NOMO-1 (cell line): ENCODE data around the gene GSC2.

Source experiments
- DNase-seq, 2 experiments: peaks; one replicate each; lab custom pipeline; 2025; ENCODE audit not compliant: unreplicated experiment in 2 of 2; lab: John Stamatoyannopoulos, UW

GSC2 gene

DNA sequence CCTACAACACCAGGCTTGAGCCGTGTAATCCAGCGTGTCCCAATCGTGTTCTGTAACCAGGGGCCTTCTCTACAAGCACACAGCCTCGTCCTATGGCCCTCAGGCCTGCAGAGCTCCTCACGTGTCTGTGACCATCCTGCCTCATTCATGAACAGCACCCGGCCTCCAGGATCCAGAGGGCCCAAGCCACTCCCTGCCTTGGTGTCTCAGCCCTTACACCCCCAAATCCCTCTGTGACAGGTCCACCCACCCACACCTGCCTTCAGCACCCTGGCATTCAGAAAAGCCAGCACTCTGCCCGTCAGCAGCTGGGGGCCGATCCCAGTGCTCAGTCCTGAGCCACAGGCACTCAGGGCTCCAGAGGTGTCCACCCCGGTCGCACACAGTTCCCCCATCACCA lies 13.2 kb downstream of the GSC2 start:
- no peak for DNase-seq

DNA sequence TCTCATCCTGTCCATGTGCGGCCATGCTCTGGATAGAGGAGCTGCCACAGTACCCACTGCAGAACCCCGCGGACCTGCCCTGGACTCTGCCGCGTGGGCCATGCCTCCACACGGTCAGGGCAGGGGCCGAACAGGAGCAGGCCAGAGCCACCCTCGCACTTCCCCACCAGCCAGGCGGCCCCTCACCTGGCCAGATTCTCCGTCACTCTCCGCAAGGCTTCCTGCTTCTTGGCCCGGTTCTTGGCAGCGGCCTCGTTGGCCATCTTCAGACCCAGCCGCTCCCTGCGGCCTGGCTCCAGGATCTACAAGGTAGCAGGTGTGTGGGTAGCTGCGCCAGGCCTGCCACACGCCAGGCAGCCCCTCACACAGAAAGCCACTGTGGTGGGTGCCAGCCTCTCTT lies 15.2 kb downstream of the GSC2 start:
- DNase-seq: no peak

DNA sequence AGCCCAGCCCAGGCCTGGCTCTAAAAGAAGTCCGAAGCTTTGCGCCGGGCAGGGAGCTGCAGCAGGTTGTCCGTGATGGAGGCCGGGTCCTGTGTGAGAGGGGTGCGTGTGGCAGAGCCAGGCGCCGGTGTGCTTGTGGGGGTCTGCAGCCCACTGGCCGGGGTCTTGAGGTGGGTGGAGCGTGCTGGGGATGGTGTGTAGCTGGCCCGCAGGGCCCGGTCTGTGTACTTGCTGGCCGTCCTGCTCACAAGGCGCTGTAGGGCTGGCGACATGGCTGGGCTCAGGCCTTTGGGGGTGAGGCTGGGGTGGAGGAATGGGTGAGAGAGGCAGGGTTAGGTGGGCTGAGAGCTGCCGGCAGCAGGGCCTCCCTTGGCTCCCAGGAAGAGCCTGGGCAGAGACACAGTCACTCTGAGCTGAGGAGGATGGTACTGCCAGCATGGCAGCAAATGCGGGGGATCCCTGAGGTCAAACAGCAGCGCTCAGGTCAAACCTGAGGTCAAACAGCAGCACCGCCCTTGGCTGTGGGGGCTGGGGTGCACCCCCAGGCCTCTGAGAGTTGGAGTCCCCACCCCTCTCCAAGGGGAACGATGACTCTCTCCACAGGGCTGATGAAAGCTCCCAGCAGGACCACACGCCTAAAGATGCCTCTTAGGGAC lies 15.8 kb downstream of the GSC2 start:
- no peak for DNase-seq

DNA sequence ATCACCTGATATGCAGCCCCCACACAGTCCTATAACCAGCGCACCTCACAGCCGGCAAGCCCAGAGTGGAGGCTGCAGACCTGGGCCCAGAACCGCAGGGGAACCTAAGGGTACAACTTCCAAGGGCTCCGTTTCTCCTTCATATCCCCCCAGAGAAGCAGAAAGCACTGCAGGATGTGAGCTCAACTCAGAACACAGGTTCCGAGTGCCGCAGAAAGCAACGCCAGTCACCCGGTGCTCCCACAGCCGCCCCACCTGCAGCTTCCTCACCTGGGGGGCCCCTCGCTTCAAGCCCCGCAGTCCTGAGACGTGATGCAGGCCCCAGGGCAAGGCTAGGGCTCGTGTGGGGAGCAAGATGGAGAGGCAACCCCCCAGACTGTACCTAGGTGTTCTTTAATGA lies 16.5 kb downstream of the GSC2 start:
- no peak for DNase-seq

DNA sequence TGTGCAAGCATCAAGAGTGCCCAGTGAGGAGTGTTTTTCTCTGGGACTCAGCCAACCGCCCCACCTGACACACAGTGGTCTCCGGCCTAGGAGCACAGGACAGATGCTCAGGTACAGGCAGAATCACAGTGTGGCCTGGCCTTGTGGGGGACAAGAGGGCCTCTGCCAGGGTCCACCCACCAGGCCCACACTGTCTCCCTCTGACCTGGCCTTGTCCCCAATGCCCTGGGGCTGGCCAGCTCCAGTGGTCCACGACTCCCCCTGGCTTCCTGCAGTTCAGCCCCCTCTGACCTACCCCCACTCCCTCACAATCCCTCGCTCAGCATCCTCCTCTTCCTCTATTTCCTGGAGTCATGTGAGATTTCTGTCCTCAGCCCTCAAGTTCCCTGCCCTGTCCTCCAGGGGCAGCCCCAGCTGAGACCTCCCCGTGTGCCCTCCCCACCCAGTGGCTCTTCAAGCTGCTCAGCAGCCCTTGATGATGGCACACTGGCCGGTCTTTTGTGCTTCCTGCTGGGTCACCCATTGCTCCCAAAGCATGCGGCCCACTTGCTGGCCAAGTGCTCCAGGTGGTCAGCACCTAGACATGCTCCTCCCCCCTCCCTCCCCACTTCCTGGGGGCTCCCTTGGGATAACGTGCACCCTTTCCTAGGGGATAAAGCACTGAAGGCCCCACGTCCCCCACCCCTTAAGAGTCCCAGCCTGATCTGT lies 17.2 kb downstream of the GSC2 start:
- DNase-seq: no peak

DNA sequence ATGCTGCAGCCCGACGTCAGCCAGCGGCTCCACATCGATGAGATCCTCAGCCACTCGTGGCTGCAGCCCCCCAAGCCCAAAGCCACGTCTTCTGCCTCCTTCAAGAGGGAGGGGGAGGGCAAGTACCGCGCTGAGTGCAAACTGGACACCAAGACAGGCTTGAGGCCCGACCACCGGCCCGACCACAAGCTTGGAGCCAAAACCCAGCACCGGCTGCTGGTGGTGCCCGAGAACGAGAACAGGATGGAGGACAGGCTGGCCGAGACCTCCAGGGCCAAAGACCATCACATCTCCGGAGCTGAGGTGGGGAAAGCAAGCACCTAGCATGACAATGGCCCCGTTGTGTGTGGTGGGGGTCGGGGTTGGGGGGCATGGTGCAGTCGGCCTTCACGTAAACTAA lies 17.9 kb downstream of the GSC2 start:
- no peak for DNase-seq

DNA sequence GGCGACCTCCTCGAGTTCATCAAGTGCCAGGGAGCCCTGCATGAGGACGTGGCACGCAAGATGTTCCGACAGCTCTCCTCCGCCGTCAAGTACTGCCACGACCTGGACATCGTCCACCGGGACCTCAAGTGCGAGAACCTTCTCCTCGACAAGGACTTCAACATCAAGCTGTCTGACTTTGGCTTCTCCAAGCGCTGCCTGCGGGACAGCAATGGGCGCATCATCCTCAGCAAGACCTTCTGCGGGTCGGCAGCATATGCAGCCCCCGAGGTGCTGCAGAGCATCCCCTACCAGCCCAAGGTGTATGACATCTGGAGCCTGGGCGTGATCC lies 18.4 kb downstream of the GSC2 start:
- DNase-seq: no peak

DNA sequence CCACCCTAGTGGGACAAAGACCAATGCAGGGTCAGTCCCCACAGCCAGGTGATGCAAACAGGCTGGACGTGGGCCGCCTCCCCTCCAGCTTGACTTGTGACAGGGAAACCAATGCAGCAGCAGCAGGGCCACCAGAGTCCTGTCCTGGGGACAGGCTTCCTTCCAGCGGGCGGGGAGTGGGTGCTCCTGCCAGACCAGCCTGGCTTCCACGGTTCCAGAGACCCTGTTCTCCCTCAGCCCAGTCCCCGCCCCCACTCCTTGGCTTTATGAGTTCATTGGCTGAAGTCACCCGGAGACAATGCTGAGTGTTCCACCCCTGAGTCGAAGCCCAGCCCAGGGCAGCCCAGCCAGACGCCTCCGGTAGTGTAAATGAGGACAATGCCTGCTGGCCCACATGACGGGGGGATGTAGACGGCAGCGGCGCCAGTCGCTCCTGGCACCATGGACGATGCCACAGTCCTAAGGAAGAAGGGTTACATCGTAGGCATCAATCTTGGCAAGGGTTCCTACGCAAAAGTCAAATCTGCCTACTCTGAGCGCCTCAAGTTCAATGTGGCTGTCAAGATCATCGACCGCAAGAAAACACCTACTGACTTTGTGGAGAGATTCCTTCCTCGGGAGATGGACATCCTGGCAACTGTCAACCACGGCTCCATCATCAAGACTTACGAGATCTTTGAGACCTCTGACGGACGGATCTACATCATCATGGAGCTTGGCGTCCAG lies 19.0 kb downstream of the GSC2 start, which contains the start of gene TSSK2:
Gene TSSK2 (plus strand): TSS at position 350 of the 726 bp plus-strand sequence. CDS start 92 bp downstream, at position 442.
- DNase-seq: no peak

DNA sequence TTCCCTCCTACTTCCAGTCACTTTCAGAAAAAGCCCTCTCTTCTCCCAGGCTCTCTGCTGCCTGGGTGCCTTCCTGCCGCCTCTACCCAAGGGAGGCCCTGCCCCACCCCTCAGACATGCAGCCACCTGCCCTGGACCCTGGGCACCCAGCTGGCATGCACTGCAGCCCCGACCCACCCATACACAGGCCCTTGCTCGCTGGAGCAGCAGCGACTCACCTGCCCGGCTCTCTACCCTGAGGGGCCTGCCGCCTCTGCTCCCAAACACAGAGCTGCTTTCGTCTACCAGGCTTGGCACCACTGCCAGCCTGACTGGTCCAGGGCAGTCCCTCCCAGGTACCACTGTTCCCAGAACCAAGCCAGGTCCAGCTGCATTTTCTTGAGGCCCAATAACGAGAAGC lies 20.2 kb downstream of the GSC2 start:
- DNase-seq: no peak

DNA sequence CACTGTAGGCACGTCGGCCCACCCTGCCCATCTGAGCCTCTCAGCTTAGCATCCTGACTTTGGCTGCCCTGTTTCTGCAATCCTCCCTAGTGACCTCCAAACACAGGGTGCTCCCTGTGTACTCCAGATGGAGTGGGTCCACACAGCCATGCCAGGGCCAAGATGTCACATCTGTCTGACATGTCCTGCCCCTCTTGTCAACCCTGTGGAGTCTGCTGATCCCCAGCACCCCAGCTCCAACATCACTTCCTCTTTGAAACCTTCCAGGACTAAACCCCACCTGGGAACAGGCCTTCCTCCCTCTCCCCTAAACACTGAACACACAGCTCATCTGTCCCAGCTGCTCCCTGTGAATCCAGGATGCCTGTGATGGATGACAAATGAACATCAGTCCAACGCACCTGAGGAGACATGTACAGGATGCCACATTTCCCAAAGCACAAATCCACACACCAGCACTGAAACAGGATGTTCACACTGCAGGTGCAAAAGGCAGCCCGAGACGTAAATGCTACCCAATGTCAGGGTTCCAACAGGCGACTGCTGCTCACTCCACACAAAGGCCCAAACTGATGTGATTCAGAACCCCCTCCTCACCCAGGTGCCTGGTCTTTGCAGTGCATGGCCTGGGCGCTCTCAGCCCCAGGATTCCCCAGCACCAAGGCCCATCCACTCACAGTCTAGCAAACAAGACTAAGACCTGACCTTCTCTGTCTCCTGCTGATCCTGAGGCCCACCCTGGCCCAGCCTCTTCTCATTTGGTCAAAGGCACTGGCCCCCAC lies 21.0 kb downstream of the GSC2 start:
- no peak for DNase-seq

DNA sequence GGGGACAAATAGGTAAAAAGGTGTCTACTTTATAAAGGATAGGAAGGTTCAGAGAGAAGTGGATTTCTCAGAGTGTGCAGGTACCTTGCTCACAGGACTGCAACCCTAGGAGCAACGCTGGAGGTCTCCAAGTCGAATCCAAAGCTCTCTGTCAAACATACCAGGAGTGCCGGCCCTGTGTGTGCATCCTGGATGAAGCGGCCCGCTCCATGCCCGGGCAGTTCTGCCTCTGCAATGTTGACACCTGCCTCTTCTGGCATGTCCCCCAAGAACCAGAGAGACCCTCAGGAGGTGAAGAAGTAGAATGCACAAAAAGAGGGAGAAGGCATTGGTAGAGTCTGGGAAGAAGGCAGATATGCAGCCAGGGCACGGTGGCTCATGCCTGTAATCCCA lies 22.1 kb downstream of the GSC2 start:
- DNase-seq: no peak

DNA sequence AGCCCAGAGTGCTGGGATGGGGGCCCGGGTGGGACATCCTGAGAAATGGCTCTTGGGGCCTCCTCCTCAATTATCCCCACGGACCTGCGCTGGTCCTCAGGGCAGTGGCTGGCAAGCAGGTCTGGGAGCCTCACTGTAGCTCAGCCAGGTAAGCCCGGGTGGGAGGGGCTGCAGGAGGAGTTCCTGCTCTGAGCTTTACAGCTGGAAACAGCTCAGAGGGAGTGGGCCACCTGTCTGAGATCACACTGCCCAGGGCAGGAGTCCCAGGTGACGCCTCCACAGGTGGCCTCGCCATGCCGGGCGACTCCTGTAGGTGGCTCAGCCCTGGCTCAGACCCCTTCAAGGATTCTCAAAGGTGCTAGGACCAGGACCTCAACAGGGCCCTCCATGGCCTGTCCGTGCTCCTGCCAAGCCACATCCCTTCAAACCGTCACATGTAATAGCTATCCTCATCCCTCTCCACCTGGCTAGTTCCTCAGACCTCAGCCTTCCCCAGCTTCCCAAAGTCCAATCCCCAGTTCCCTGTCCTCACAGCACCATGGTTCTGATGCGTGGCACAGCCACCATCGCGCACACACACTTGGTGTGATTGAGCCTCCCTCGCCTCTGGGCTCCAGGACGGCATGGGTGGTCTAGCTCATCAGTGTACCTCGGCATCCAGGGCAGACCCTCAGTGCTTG lies 22.6 kb downstream of the GSC2 start:
- DNase-seq: no peak

DNA sequence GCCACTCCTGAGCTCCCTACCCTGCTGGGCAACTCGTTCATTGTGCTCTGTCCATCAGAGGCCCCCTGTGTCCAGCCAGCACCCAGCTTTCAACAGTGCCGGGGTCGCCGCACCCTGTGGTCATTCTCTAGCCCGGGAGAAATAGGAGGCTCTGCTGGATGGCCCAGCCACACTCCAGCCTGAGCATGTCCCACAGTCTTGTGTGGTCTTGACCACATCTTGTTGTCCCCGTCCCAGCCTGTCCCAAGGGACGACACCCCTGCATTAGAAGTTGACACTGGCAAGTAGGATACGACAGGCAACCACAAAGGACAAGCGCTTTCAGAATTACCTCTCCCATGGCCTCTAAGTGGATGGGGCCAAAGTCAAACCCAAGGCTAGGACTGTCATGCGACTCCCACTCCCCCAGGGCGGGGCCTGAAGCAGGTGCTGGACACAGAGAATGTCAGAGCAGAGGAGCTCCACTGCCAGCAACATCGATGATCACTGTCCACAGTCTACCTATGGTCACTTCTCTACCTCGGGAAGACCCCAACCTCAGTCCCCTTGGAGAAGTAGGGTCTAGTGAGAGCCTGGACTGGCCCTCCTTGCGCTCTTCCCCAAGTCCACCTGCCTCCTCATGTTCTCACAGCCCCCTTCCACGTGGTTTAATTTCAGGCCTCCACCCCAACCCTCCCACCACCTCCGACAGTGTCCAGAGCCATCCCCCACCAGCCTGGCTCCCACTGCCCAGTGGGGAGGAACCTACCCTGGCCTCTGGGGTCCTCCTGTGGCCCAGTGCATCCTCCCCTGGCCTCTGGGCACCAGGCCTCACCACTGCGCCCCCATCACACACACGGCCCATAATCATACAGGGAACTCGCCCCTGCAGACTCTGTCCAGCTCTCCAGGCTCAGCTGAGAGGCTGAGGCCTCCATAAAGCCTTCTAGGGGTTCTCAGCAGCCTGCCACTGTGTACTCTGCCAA lies 23.5 kb downstream of the GSC2 start:
- DNase-seq: no peak

DNA sequence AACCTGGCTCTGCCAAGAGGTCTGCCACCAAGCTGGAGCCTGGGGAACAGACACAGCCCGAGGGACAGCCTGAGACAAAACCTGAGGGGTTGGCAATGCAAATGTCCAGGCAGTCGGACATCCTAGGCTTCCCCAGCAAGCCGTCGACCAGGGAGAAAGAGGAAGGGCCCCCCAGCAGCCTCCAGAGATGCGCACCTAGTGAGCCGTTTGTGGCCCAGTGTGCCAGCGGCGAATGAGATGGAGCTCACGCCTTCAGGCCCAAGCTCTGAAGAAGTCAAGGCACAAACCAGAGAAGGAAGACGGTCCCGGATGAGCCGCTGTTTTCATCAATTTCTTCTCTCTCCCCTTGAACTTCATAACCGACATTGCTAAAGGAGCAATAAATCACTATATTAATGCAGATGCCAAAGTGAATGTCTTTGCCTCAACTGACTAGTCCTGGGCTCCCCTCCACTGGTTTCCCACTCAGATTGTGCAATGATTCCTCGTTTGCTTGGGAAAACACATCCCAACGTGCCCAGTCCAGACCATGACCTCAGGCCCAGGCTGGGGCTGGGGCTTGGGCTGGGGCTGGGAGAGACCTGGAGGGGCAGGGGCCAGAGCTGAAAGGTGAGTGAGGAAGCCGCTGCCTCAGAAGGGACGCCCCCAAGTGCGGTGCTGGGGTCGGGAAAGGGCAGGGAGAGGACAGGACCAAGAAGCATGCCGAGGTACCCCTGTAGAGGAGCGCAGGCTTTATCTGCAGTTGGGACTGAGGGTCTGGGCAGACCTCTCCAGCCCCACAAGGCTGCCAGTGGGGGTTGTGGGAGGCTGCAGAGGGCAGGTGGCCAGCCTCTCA lies 24.4 kb downstream of the GSC2 start:
- no peak for DNase-seq

DNA sequence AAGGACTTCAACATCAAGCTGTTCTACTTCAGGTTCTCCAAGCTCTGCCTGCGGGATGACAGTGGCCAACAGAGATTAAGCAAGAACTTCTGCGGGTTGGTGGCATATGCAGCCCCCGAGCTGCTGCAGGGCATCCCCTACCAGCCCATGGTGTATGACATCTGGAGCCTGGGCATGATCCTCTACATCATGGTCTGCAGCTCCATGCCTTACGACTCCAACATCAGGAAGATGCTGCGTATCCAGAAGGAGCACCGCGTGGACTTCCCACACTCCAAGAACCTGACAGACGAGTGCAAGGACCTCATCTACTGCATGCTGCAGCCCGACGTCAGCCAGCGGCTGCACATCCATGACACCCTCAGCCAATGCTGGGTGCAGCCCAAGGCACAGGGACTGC lies 25.1 kb downstream of the GSC2 start:
- DNase-seq: no peak

DNA sequence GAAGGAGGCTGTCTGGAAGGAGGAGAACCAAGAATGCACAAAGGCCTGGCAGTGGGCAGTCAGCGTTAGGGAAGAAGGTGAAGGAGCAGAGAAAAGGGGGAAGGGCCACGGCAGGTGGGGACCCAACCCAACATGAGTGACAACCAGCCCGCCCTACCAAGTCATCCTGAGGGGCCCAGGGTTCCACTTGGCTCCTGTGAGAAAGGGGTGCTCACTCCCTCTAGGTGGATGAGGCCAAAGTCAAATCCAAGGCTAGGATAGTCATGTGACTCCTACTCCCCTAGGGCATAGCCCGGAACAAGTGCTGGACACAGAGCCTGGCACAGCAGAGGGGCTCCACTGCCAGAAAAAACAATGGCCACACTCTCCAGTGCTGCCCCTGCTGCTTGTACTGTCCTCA lies 25.7 kb downstream of the GSC2 start:
- no peak for DNase-seq

DNA sequence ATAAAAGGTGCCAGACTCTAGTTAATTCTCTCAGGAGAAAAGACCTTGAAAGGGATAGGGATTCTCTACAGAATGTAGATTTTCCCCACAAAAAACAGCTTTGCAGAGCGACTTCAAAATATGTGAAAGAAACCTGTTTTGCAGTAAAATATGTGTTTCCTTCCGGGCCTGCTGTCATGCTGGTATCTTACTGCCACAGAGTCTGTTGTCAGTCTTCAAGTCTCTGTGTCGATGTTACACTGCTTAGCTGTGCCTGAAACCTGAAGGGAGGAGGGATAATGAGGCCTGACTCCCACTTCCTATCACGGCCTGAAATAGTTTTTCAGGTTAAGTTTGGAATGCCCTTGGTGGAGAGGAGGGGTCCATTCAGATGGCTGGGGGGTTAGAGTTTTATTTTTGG lies 26.2 kb downstream of the GSC2 start:
- no peak for DNase-seq

DNA sequence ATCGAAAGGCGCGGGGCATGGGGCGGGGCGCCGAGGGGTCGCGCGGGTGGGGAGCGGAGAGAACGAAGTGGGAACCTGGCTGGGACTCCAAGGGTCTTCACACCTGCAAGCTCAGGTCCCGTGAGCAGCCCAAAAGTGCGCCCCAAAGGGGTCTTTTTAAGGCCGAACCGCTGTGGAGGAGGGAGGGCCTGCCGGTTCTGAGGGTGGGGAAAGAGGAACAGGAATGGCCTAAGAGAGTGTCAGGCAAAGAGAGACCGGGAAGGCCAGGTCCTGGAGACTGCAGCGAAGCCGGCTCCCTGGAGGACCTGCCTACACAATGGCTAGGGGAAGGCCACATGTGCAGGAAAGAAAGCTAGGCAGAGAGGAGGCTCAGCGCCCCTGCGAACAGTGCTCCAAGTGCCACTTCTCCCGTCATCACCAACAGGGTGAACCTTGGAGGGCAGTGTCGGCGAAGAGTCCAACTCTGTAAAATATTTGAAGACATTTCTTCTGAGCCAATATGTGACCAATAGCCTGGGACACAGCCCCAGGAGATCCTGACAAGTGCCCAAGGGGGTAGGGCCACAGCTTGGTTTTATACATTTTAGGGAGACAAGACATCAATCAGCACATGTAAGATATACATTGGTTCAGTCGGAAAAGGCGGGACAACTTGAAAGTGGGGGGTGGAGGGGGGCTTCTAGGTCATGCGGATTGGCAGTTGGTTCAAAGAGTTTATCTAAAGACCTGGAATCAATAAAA lies 27.2 kb downstream of the GSC2 start:
- peak in 1 of 2 experiments; percentile 9 for DNase-seq
